Caco-2 (cell line): Measurements from ENCODE around the gene LDB2. TPM values are rescaled to one million over a fixed set of nuclear protein-coding genes. Genes with fewer than 3 reads are reported as not detected.

Experiments
- BruUV-seq: library from RNA; stranded (reverse); fragments of 400-500 nt; replicated peaks from 2 replicates; lab custom pipeline; 2021; lab: Mats Ljungman, UMichigan
- CTCF ChIA-PET: fragments of 300-600 bp; sonication (Branson Sonifier 250); formaldehyde crosslinking; loops from one replicate; lab custom pipeline; 2022; ENCODE audit warnings: antibody characterized with exemption; lab: Charles Lee
- POLR2A ChIA-PET: fragments of 300-600 bp; sonication (Branson Sonifier 250); formaldehyde crosslinking; loops from one replicate; lab custom pipeline; 2022; ENCODE audit warnings: antibody characterized with exemption; lab: Charles Lee
- DNase-seq, 2 experiments: peaks; one replicate each; pipeline versions ENCODE4 v3.0.0 to v3.0.0-alpha.2; 2020 to 2022
- H3K27me3 ChIP-seq: replicated peaks from 2 replicates; pipeline ENCODE4 v1.6.0; 2011; ENCODE audit warnings: low read length; ENCODE audit not compliant: control insufficient read depth, insufficient read depth
- H3K36me3 ChIP-seq: 2 replicates; pipeline ENCODE4 v1.5.1; 2011; ENCODE audit warnings: low read length; ENCODE audit not compliant: control insufficient read depth, insufficient read depth
- H3K4me1 ChIP-seq: fragments of 250-450 bp; sonication (Bioruptor Pico); 2 replicates; pipeline ENCODE4 v1.5.1; 2020; ENCODE audit warnings: mild to moderate bottlenecking
- H3K4me3 ChIP-seq: 2 replicates; pipeline ENCODE4 v1.5.1; 2011; ENCODE audit warnings: low read depth, mild to moderate bottlenecking, control low read depth, low read length
- H3K9me3 ChIP-seq: fragments of 250-450 bp; sonication (Bioruptor Pico); 2 replicates; pipeline ENCODE4 v1.5.1; 2020; ENCODE audit warnings: mild to moderate bottlenecking, moderate library complexity
- H3K27ac Mint-ChIP-seq: one replicate; pipeline ENCODE4 v1.8.0; 2022; ENCODE audit warnings: mixed read lengths; ENCODE audit not compliant: unreplicated experiment
- H3K27me3 Mint-ChIP-seq: one replicate; pipeline ENCODE4 v1.8.0; 2022; ENCODE audit warnings: mixed read lengths; ENCODE audit not compliant: insufficient read depth, unreplicated experiment
- H3K36me3 Mint-ChIP-seq: one replicate; pipeline ENCODE4 v1.8.0; 2022; ENCODE audit warnings: mild to moderate bottlenecking, mixed read lengths; ENCODE audit not compliant: insufficient read depth, unreplicated experiment
- H3K4me1 Mint-ChIP-seq: one replicate; pipeline ENCODE4 v1.8.0; 2022; ENCODE audit warnings: low read depth, mixed read lengths; ENCODE audit not compliant: unreplicated experiment
- H3K4me3 Mint-ChIP-seq: one replicate; pipeline ENCODE4 v1.8.0; 2022; ENCODE audit warnings: mild to moderate bottlenecking, moderate library complexity, mixed read lengths; ENCODE audit not compliant: unreplicated experiment
- H3K9me3 Mint-ChIP-seq: one replicate; pipeline ENCODE4 v1.8.0; 2022; ENCODE audit warnings: mixed read lengths; ENCODE audit not compliant: unreplicated experiment
- CTCF ChIP-seq, 2 experiments: fragments of 200-600 bp in 1 of 2; IDR thresholded peaks; 1 replicate in 1 of 2; 2 replicates in 1 of 2; pipeline versions ENCODE4 v1.5.1 to v1.8.0; 2011 to 2022; ENCODE audit warnings: antibody characterized with exemption in 1 of 2, control low read depth in 1 of 2, inconsistent platforms in 1 of 2, low read depth in 1 of 2, low read length in 1 of 2, mild to moderate bottlenecking in 1 of 2, moderate library complexity in 1 of 2; ENCODE audit not compliant: insufficient read depth in 1 of 2, severe bottlenecking in 1 of 2, unreplicated experiment in 1 of 2
- intact Hi-C: fragments of 100-400 bp; cut with micrococcal nuclease; formaldehyde crosslinking; loops from one replicate; pipeline ENCODE4 v1.10.0; 2022; ENCODE audit not compliant: unreplicated experiment
- total RNA-seq: library from RNA; stranded (reverse); gene quantifications from 2 replicates; pipeline ENCODE4 v1.2.3, GENCODE V29; 2022

LDB2 gene
- total RNA-seq, 1 experiment from 2014 or later: not detected

- BruUV-seq: no TSS peak
- no peak overlapping the region for H3K4me3 ChIP-seq
- H3K4me1 ChIP-seq: no peaks in the 10 kb centered on the region; the same call in 1 of the 2 replicates
- POLR2A ChIA-PET: no interaction called here
- H3K4me3 Mint-ChIP-seq: no peak overlapping the region
- no peak for DNase-seq
- no peaks in the 10 kb centered on the region for H3K36me3 Mint-ChIP-seq
- peaks cover 6% of the 10 kb centered on the region for H3K27me3 Mint-ChIP-seq
- no peaks in the 10 kb centered on the region for H3K27me3 ChIP-seq
- CTCF ChIA-PET: no interaction called here
- no peak overlapping the region for H3K27ac Mint-ChIP-seq
- no peaks in the 10 kb centered on the region for H3K4me1 Mint-ChIP-seq
- no peaks in the 10 kb centered on the region for H3K36me3 ChIP-seq
- intact Hi-C loops: no loop called here
- H3K9me3 ChIP-seq: no peaks in the 10 kb centered on the region
- H3K9me3 Mint-ChIP-seq: no peaks in the 10 kb centered on the region
- TF ChIP-seq CTCF (IDR thresholded peaks at IDR 0.05; ENCODE audit: insufficient read depth in 1 of 2, low read depth in 1 of 2, low read length in 1 of 2, severe bottlenecking in 1 of 2, unreplicated experiment in 1 of 2): no peak
Observed at GRCh38 chr4:16824278-16824806, 74.1 kb downstream of the LDB2 start.

GRCh38 chr4:16820329-16820728, 78.1 kb downstream of the LDB2 start:
- H3K4me1 Mint-ChIP-seq: no peaks in the 10 kb centered on the region
- no TSS peak for BruUV-seq
- H3K4me3 Mint-ChIP-seq: no peak overlapping the region
- H3K27ac Mint-ChIP-seq: no peak overlapping the region
- no peaks in the 10 kb centered on the region for H3K36me3 Mint-ChIP-seq
- Histone ChIP-seq H3K36me3 (no peaks in the 10 kb centered on the region), H3K4me1 (no peaks in the 10 kb centered on the region; the same call in 1 of the 2 replicates), H3K9me3 (no peaks in the 10 kb centered on the region), H3K4me3 (no peak overlapping the region), H3K27me3 (no peaks in the 10 kb centered on the region)
- intact Hi-C loops: no loop called here
- no peaks in the 10 kb centered on the region for H3K9me3 Mint-ChIP-seq
- POLR2A ChIA-PET: no interaction called here
- CTCF ChIA-PET: no interaction called here
- peaks cover 2% of the 10 kb centered on the region for H3K27me3 Mint-ChIP-seq
- TF ChIP-seq CTCF (IDR thresholded peaks at IDR 0.05; ENCODE audit: insufficient read depth in 1 of 2, low read depth in 1 of 2, low read length in 1 of 2, severe bottlenecking in 1 of 2, unreplicated experiment in 1 of 2): no peak
- no peak for DNase-seq

GRCh38 chr4:16819652-16820051, 78.8 kb downstream of the LDB2 start:
- Histone ChIP-seq H3K9me3 (no peaks in the 10 kb centered on the region), H3K36me3 (no peaks in the 10 kb centered on the region), H3K27me3 (no peaks in the 10 kb centered on the region), H3K4me3 (no peak overlapping the region), H3K4me1 (no peaks in the 10 kb centered on the region; the same call in 1 of the 2 replicates)
- no TSS peak for BruUV-seq
- POLR2A ChIA-PET: no interaction called here
- Mint-ChIP-seq H3K36me3 (no peaks in the 10 kb centered on the region), H3K27ac (no peak overlapping the region), H3K27me3 (peaks cover 2% of the 10 kb centered on the region), H3K9me3 (no peaks in the 10 kb centered on the region), H3K4me1 (no peaks in the 10 kb centered on the region), H3K4me3 (no peak overlapping the region)
- CTCF ChIA-PET: no interaction called here
- no peak for DNase-seq
- intact Hi-C loops: no loop called here
- TF ChIP-seq CTCF (IDR thresholded peaks at IDR 0.05; ENCODE audit: insufficient read depth in 1 of 2, low read depth in 1 of 2, low read length in 1 of 2, severe bottlenecking in 1 of 2, unreplicated experiment in 1 of 2): no peak
